ENCODE measurements around the gene ZBTB16. TPM values are rescaled to one million over a fixed set of nuclear protein-coding genes. Genes with fewer than 3 reads are reported as not detected.

ZBTB16 gene
- polyA plus RNA-seq, 1 donor (not counting 4 experiments of a cell fraction or from before 2014, with no cell fraction given), result 0.18 TPM

GRCh38 chr11:114158421-114158820, 98.9 kb downstream of the ZBTB16 start:
- no peak for DNase-seq (ENCODE audit: low read depth, low spot score)
- Histone ChIP-seq H3K9ac (ENCODE audit: control insufficient read depth, extremely low read depth, insufficient read depth, low read length) (no peak overlapping the region), H4K20me1 (ENCODE audit: control insufficient read depth, extremely low read depth, insufficient read depth, low read length) (no peaks in the 10 kb centered on the region), H3K79me2 (ENCODE audit: control insufficient read depth, insufficient read depth, low read length) (no peaks in the 10 kb centered on the region), H3K4me2 (ENCODE audit: control insufficient read depth, extremely low read depth, insufficient read depth, low read depth, low read length) (no peak overlapping the region), H3K27me3 (ENCODE audit: control insufficient read depth, extremely low read depth, insufficient read depth, low read length) (peaks cover 41% of the 10 kb centered on the region), H2AFZ (ENCODE audit: control insufficient read depth, low read length) (no peak overlapping the region), H3K4me1 (ENCODE audit: control insufficient read depth, extremely low read depth, insufficient read depth, low read length) (peaks cover 48% of the 10 kb centered on the region), H3K4me3 (ENCODE audit: control insufficient read depth in 2 of 3, extremely low read depth in 1 of 3, insufficient read depth in 2 of 3, low read depth in 1 of 3, low read length in 3 of 3) (no peak overlapping the region), H3K9me3 (ENCODE audit: control insufficient read depth, low read depth, low read length) (no peaks in the 10 kb centered on the region), H3K27ac (ENCODE audit: control insufficient read depth, insufficient read depth, low read length) (no peak overlapping the region), H3K9me1 (ENCODE audit: control insufficient read depth, extremely low read depth, insufficient read depth, low read length) (no peaks in the 10 kb centered on the region), H3K36me3 (ENCODE audit: control insufficient read depth in 2 of 2, extremely low read depth in 1 of 2, insufficient read depth in 2 of 2, low read length in 2 of 2) (no peaks in the 10 kb centered on the region)
- dilution Hi-C loops (cut with MboI; ENCODE audit: extremely low pct_ligation_motif_present, low sequenced_read_pairs), result no loop called here
- FAIRE-seq, result no peak
- TF ChIP-seq EZH2 (IDR thresholded peaks at IDR 0.05; ENCODE audit: low read length), result no peak
- TF ChIP-seq, protein P1, sequence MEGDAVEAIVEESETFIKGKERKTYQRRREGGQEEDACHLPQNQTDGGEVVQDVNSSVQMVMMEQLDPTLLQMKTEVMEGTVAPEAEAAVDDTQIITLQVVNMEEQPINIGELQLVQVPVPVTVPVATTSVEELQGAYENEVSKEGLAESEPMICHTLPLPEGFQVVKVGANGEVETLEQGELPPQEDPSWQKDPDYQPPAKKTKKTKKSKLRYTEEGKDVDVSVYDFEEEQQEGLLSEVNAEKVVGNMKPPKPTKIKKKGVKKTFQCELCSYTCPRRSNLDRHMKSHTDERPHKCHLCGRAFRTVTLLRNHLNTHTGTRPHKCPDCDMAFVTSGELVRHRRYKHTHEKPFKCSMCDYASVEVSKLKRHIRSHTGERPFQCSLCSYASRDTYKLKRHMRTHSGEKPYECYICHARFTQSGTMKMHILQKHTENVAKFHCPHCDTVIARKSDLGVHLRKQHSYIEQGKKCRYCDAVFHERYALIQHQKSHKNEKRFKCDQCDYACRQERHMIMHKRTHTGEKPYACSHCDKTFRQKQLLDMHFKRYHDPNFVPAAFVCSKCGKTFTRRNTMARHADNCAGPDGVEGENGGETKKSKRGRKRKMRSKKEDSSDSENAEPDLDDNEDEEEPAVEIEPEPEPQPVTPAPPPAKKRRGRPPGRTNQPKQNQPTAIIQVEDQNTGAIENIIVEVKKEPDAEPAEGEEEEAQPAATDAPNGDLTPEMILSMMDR (optimal IDR thresholded peaks at IDR 0.05 in 1 of 3, IDR thresholded peaks at IDR 0.05 in 1 of 3, conservative IDR thresholded peaks at IDR 0.05 in 1 of 3; ENCODE audit: extremely low read depth in 1 of 3, insufficient read depth in 2 of 3, low read length in 3 of 3), result no peak

DNA sequence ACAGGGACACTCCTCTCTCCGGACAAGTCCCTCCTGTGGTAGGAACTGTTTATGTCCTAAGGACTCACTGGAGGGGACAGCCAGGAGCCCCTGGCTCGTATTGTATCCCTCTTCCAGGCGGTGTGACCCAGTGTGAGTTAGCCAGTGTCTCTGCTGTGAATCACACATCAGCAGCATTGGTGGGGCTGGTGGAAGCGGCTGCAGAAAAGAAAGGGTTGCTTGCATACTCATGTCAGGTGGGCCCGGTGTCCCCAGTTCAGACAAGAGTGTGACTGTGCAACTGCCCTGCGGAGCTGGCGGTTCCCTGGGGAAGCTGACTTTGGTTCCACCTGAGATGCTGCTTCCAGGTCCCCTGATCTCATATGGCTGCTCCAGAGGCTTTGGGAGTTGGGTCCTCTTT, 99.4 kb downstream of the ZBTB16 start:
- TF ChIP-seq, protein P1 (optimal IDR thresholded peaks at IDR 0.05 in 1 of 3, IDR thresholded peaks at IDR 0.05 in 1 of 3, conservative IDR thresholded peaks at IDR 0.05 in 1 of 3; ENCODE audit: extremely low read depth in 1 of 3, insufficient read depth in 2 of 3, low read length in 3 of 3), result no peak
- TF ChIP-seq EZH2 (IDR thresholded peaks at IDR 0.05; ENCODE audit: low read length), result no peak
- Histone ChIP-seq H3K9me3 (ENCODE audit: control insufficient read depth, low read depth, low read length) (no peaks in the 10 kb centered on the region), H3K36me3 (ENCODE audit: control insufficient read depth in 2 of 2, extremely low read depth in 1 of 2, insufficient read depth in 2 of 2, low read length in 2 of 2) (no peaks in the 10 kb centered on the region), H3K9me1 (ENCODE audit: control insufficient read depth, extremely low read depth, insufficient read depth, low read length) (no peaks in the 10 kb centered on the region), H3K27ac (ENCODE audit: control insufficient read depth, insufficient read depth, low read length) (no peak overlapping the region), H3K4me1 (ENCODE audit: control insufficient read depth, extremely low read depth, insufficient read depth, low read length) (peaks cover 52% of the 10 kb centered on the region), H3K4me3 (ENCODE audit: control insufficient read depth in 2 of 3, extremely low read depth in 1 of 3, insufficient read depth in 2 of 3, low read depth in 1 of 3, low read length in 3 of 3) (no peak overlapping the region), H3K27me3 (ENCODE audit: control insufficient read depth, extremely low read depth, insufficient read depth, low read length) (peaks cover 36% of the 10 kb centered on the region), H3K9ac (ENCODE audit: control insufficient read depth, extremely low read depth, insufficient read depth, low read length) (no peak overlapping the region), H3K79me2 (ENCODE audit: control insufficient read depth, insufficient read depth, low read length) (no peaks in the 10 kb centered on the region), H2AFZ (ENCODE audit: control insufficient read depth, low read length) (no peak overlapping the region), H3K4me2 (ENCODE audit: control insufficient read depth, extremely low read depth, insufficient read depth, low read depth, low read length) (no peak overlapping the region), H4K20me1 (ENCODE audit: control insufficient read depth, extremely low read depth, insufficient read depth, low read length) (no peaks in the 10 kb centered on the region)
- dilution Hi-C loops (cut with MboI; ENCODE audit: extremely low pct_ligation_motif_present, low sequenced_read_pairs), result no loop called here
- DNase-seq (ENCODE audit: low read depth, low spot score) (no peak), FAIRE-seq (no peak)
